Measurements from ENCODE around the gene TPRG1L.
A peak's percentile ranks its signal among the peaks of the same experiment; 100 is the strongest.

TPRG1L gene

GRCh38 chr1:3645666-3646355, 21.0 kb downstream of the TPRG1L start:
- no peaks in the 10 kb centered on the region for H3K36me3 ChIP-seq (ENCODE audit: insufficient read depth, low read length)
- no peaks in the 10 kb centered on the region for H3K9me3 ChIP-seq (ENCODE audit: control insufficient read depth, insufficient read depth, low read length)
- no peaks in the 10 kb centered on the region for H3K4me1 ChIP-seq (ENCODE audit: insufficient read depth, low read length)
- no peak overlapping the region for H3K9ac ChIP-seq (ENCODE audit: low read depth, low read length)

- no peak overlapping the region for H3K9ac ChIP-seq (ENCODE audit: low read depth, low read length)
- H3K36me3 ChIP-seq (ENCODE audit: insufficient read depth, low read length): no peaks in the 10 kb centered on the region
- H3K9me3 ChIP-seq (ENCODE audit: control insufficient read depth, insufficient read depth, low read length): no peaks in the 10 kb centered on the region
- no peaks in the 10 kb centered on the region for H3K4me1 ChIP-seq (ENCODE audit: insufficient read depth, low read length)
These were observed 21.8 kb downstream of the TPRG1L start for GRCh38 chr1:3646596-3646995.

- Histone ChIP-seq H3K9ac (ENCODE audit: low read depth, low read length) (peak within 1 kb of the TSS; percentile 93), H3K9me3 (ENCODE audit: control insufficient read depth, insufficient read depth, low read length) (no peaks in the 10 kb centered on the region), H3K4me1 (ENCODE audit: insufficient read depth, low read length) (no peaks in the 10 kb centered on the region; the same call in 1 of the 2 replicates), H3K36me3 (ENCODE audit: insufficient read depth, low read length) (no peaks in the 10 kb centered on the region)
These were observed 24.8 kb downstream of the TPRG1L start, which contains the start of gene WRAP73 for GRCh38 chr1:3649342-3650247. Gene WRAP73, minus strand, starts transcription at chr1:3650103. Its CDS starts 104 bp downstream, at chr1:3649999.

GRCh38 chr1:3650248-3651025, 25.6 kb downstream of the TPRG1L start:
- Histone ChIP-seq H3K36me3 (ENCODE audit: insufficient read depth, low read length) (no peaks in the 10 kb centered on the region), H3K9me3 (ENCODE audit: control insufficient read depth, insufficient read depth, low read length) (no peaks in the 10 kb centered on the region), H3K4me1 (ENCODE audit: insufficient read depth, low read length) (no peaks in the 10 kb centered on the region; the same call in 1 of the 2 replicates), H3K9ac (ENCODE audit: low read depth, low read length) (peak overlapping the region; percentile 93; the same call in 1 of the 2 replicates)

GRCh38 chr1:3651026-3651929, 26.5 kb downstream of the TPRG1L start:
- Histone ChIP-seq H3K9ac (ENCODE audit: low read depth, low read length) (peak overlapping the region; percentile 50; the same call in 1 of the 2 replicates), H3K36me3 (ENCODE audit: insufficient read depth, low read length) (no peaks in the 10 kb centered on the region), H3K9me3 (ENCODE audit: control insufficient read depth, insufficient read depth, low read length) (no peaks in the 10 kb centered on the region), H3K4me1 (ENCODE audit: insufficient read depth, low read length) (no peaks in the 10 kb centered on the region; the same call in 1 of the 2 replicates)

GRCh38 chr1:3651930-3652547, 27.2 kb downstream of the TPRG1L start, which contains the start of gene TP73:
Gene TP73, plus strand, starts transcription at chr1:3652516. Its CDS starts 29,850 bp downstream, at chr1:3682366.
- Histone ChIP-seq H3K9ac (ENCODE audit: low read depth, low read length) (peak within 1 kb of the TSS; percentile 50), H3K36me3 (ENCODE audit: insufficient read depth, low read length) (no peaks in the 10 kb centered on the region), H3K9me3 (ENCODE audit: control insufficient read depth, insufficient read depth, low read length) (no peaks in the 10 kb centered on the region), H3K4me1 (ENCODE audit: insufficient read depth, low read length) (no peaks in the 10 kb centered on the region; the same call in 1 of the 2 replicates)

- Histone ChIP-seq H3K9ac (ENCODE audit: low read depth, low read length) (peak overlapping the region; percentile 50), H3K9me3 (ENCODE audit: control insufficient read depth, insufficient read depth, low read length) (no peaks in the 10 kb centered on the region), H3K36me3 (ENCODE audit: insufficient read depth, low read length) (no peaks in the 10 kb centered on the region), H3K4me1 (ENCODE audit: insufficient read depth, low read length) (no peaks in the 10 kb centered on the region; the same call in 1 of the 2 replicates)
These were observed 27.9 kb downstream of the TPRG1L start for GRCh38 chr1:3652548-3653285.

- Histone ChIP-seq H3K4me1 (ENCODE audit: insufficient read depth, low read length) (no peaks in the 10 kb centered on the region; the same call in 1 of the 2 replicates), H3K9ac (ENCODE audit: low read depth, low read length) (peak overlapping the region; percentile 50; the same call in 1 of the 2 replicates), H3K9me3 (ENCODE audit: control insufficient read depth, insufficient read depth, low read length) (no peaks in the 10 kb centered on the region), H3K36me3 (ENCODE audit: insufficient read depth, low read length) (no peaks in the 10 kb centered on the region)
These were observed 28.4 kb downstream of the TPRG1L start for GRCh38 chr1:3653286-3653618.

- Histone ChIP-seq H3K9me3 (ENCODE audit: control insufficient read depth, insufficient read depth, low read length) (no peaks in the 10 kb centered on the region), H3K9ac (ENCODE audit: low read depth, low read length) (no peak overlapping the region), H3K4me1 (ENCODE audit: insufficient read depth, low read length) (no peaks in the 10 kb centered on the region; the same call in 1 of the 2 replicates), H3K36me3 (ENCODE audit: insufficient read depth, low read length) (no peaks in the 10 kb centered on the region)
These were observed 29.9 kb downstream of the TPRG1L start for GRCh38 chr1:3654549-3655281.

- Histone ChIP-seq H3K9ac (ENCODE audit: low read depth, low read length) (no peak overlapping the region), H3K36me3 (ENCODE audit: insufficient read depth, low read length) (no peaks in the 10 kb centered on the region), H3K4me1 (ENCODE audit: insufficient read depth, low read length) (no peaks in the 10 kb centered on the region; the same call in 1 of the 2 replicates), H3K9me3 (ENCODE audit: control insufficient read depth, insufficient read depth, low read length) (no peaks in the 10 kb centered on the region)
These were observed 31.8 kb downstream of the TPRG1L start for GRCh38 chr1:3656450-3657095.

GRCh38 chr1:3657096-3657475, 32.3 kb downstream of the TPRG1L start:
- H3K9me3 ChIP-seq (ENCODE audit: control insufficient read depth, insufficient read depth, low read length): no peaks in the 10 kb centered on the region
- H3K36me3 ChIP-seq (ENCODE audit: insufficient read depth, low read length): no peaks in the 10 kb centered on the region
- no peak overlapping the region for H3K9ac ChIP-seq (ENCODE audit: low read depth, low read length)
- no peaks in the 10 kb centered on the region; the same call in 1 of the 2 replicates for H3K4me1 ChIP-seq (ENCODE audit: insufficient read depth, low read length)
